ENCODE measurements around the gene CMAS. TPM values are rescaled to one million over a fixed set of nuclear protein-coding genes. Genes with fewer than 3 reads are reported as not detected.
"Not testable (repeated sequence)": the region's sequence is repeated elsewhere in the genome, so short reads cannot be mapped to it uniquely, and the experiment has no call there.

Gene CMAS
- total RNA-seq, 1 donor from 2014 or later: 34.6 TPM

DNA sequence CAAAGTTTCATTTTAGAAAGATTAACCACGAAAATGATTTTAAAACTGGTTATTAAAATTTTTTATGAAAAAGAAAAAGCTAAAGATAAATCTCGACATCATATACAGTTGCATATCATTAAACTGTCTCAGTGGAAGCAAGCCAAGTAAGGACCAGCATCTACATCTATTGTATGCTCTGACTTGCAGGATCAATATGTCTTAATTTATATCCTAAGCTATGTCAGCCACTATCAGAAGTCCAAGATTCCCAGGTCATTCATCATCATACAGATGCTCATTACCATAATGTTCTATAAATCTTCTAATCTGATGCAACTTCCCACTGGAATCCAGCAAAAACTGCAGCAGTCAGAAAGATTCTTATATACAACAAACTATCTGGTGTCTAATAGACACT is 43.5 kb downstream of the CMAS start:
- no peak for ATAC-seq
- no peak for DNase-seq (ENCODE audit: missing footprints)
- intact Hi-C loops (cut with DNase I): no loop called here

DNA sequence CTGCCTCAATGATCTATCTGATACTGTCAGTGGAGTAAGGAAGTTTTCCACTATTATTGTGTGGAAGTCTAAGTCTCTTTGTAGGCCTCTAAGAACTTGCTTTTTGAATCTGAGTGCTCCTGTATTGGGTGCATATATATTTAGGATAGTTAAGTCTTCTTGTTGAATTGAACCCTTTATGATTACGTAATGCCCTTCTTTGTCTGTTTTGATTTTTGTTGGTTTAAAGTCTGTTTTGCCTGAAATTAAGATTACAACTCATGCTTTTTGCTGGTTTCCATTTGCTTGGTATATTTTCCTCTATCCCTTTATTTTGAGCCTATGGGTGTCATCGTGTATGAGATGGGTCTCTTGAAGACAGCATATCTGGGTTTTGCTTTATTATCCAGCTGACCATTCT is 53.0 kb downstream of the CMAS start:
- intact Hi-C loops (cut with DNase I); DNase-seq (ENCODE audit: missing footprints); ATAC-seq: not testable (repeated sequence)

DNA sequence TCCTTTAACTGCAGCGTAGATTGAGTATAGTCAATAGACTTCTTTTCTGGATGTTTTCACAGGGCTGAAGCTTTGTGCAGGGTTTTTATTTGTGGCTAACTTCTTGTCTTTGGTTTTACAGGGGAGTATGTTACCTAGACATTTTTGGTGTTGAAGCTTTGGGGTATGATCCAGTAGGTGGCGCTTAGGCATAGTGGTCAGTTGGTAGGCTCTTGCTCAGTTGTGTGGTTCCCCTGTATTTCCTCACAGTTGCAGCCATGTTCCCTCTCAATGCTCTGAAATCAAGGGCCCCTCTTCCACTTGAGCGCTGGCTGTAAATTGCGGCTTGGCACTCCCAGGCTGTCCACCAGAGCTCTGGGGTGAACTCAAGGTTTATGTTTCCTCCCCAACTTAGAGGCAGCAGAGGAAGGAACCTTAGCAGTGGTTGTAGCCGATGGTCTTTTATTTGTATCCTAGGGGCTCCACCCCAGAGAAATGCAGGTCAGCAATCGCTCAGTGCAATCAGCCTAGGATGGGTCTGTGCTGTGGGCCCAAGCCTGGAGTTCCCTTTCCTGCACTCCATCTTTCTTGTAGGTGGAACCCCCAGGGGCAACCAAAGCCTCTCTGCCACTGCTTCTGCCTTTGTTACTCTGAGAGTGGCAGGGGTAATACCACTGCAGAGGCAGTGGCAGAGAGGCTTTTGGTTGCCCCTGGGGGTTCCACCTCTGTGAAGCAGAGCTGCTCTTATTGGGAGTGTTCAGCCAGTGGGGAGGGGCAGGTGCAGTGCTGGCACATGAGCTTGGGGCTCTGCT is 55.1 kb downstream of the CMAS start:
- no peak for DNase-seq (ENCODE audit: missing footprints)
- intact Hi-C loops (cut with DNase I): loop anchor here (1.0 to 5.0 kb wide), 2 partner anchors 234 to 341 kb away; no protein-coding TSS in a partner anchor

DNA sequence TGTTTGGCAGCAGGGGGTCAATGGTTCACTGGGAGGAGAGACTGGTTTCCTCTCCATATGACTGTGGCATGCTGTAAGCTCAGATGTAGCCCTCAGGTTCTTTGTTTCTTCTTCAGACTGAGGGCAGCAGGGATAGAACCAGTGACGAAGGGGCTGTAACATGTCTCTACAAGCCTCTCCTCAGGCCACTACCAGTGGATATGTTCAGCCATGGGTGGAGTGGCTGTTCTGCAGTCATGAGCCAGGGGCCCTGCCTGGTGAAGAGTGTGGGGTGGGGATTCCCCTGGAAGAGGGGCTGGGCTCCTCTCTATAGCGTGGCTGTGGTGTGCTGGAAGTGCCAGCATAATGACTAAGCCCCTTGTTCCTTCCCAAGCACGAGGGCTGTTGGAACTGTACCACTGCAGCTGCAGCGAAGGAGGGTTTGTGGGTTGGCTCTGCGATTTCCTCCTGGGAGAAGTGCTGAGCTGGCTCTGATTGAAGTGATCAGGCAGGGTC is 55.8 kb downstream of the CMAS start:
- ATAC-seq (peak; percentile 71), DNase-seq (ENCODE audit: missing footprints) (no peak)
- intact Hi-C loops (cut with DNase I): loop anchor here (1.0 to 5.0 kb wide), 2 partner anchors 234 to 341 kb away; no protein-coding TSS in a partner anchor

More for the DNA sequence above, 55.1 kb downstream of the CMAS start:
- peak; percentile 67 for ATAC-seq

DNA sequence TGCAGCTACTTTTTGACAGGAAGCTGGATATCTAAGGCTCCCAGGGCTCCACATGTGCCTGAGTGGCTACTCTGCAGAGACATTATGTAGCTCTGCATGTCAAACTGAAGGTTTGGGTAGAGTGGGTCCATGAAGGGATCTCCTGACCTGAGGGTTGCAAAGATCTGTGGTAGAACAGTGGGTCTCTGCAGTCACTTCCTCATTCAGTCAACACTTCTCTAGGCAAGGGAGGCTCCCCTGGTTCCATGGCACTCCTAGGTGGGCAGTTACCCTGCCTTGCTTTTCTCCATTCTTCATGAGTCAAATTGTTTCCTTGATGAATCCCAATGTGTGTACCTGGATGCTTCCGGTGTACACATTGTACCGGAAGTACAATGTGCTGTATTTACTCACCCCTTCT is 57.4 kb downstream of the CMAS start:
- ATAC-seq: no peak
- intact Hi-C loops (cut with DNase I): loop anchor here (5.0 kb wide), 1 partner anchor 339 kb away; no protein-coding TSS in a partner anchor

DNA sequence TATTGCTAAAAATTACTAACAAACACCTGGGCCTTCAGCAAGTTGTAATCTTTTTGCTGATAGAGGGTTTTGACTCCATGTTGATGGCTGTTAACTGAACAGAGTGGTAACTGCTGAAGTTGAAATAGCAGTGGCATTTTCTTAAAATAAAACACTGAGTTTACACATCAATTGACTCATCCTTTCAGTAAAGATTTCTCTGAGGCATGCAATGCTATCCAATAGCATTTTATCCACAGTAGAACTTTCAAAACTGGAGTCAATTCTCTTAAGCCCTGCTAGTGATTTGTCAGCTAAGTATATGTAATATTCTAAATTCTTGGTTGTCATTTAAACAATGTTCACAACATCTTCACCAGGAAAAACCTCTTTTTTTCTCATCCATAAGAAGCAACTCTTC is 59.5 kb downstream of the CMAS start:
- intact Hi-C loops (cut with DNase I): no loop called here
- ATAC-seq: no peak
- DNase-seq (ENCODE audit: missing footprints): no peak

More for the DNA sequence above, 57.4 kb downstream of the CMAS start:
- DNase-seq (ENCODE audit: missing footprints): no peak

DNA sequence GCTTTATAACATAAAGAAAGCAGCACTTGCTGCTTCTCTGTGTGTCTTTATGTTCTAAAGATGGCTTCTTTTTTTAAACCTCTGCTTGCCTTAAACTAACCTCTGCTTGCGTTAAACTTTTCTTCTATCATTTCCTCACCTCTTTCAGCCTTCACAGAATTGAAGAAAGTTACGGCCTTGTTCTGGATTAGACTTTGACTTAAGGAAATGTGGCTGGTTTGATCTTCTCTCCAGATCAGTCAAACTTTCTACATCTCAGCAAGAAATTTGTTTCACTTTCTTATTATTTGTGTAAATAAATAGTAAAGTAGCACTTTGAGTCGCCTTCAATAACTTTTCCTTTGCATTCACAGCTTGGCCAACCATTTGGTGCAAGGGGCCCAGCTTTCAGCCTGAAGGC is 64.2 kb downstream of the CMAS start:
- intact Hi-C loops (cut with DNase I): loop anchor here (5.0 kb wide), 1 partner anchor 37 kb away; no protein-coding TSS in a partner anchor
- DNase-seq (ENCODE audit: missing footprints): no peak
- ATAC-seq: no peak

Other genes with a start within 250 kb of the CMAS start
- gene ABCC9, start 104.8 kb upstream of the CMAS start, total RNA-seq: 78.1 TPM